ENCODE measurements around the gene WDR62.

WDR62 gene

DNA sequence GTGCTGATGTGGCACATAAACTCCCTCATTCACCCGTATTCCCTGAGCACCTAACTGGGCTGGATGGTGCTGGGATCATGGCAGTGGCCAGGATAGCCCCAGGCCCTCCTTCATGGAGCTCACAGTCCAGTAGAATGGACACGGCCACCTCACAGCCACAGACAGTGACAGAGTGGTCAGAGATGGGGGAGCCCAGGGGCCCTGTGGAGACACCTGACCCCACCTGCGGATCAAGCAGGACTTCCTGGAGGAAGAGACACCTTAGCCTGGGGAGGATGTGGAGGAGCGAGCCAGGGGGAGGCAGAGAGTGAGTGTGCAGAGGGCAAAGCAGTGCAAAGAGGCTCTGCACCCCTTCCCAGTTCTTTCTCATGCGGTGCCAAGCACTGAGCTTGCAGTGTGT, 35.1 kb downstream of the WDR62 start:
- no peak overlapping the region for H2BK5ac ChIP-seq (ENCODE audit: low read length)

DNA sequence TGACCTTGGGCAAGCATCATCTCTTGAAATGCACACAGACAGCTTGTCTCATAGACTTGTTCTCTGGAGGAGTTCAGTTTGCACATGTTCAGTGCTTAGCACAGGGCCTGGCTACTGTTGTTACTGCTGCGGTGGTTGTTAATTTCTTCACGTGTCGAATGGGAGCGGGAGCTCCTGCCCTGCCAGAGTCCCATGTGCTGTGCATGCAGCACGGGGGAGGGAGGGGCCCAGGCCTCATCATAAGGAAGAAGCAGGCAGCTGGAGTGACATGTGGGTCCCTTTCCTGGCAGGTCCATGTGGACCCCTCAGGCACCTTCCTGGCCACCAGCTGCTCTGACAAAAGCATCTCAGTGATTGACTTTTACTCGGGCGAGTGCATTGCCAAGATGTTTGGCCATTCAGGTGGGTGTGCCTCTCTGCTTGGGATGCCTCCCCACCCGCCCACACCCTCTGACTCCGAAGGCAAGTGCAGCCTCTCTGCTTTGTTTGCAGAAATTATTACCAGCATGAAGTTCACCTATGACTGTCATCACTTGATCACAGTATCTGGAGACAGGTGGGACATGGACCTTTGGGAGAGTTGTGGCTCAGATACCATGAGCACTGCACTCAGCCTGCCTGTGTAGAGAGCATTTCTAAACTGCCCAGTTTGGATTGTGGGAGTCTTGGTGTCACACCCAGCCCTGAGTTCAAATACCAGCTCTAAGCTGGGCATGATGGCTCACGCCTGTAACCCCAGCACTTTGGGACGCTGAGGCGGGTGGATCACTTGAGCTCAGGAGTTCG, 36.4 kb downstream of the WDR62 start:
- Histone ChIP-seq H3K27me3 (ENCODE audit: insufficient read depth, low read length, poor library complexity) (no peaks in the 10 kb centered on the region), H3K27ac (ENCODE audit: low read depth, low read length) (no peak overlapping the region), H3K18ac (ENCODE audit: low read length) (no peak overlapping the region), H4K8ac (ENCODE audit: low read depth, low read length) (no peak overlapping the region), H2BK15ac (replicated peaks; ENCODE audit: low read depth) (no peak overlapping the region), H4K5ac (ENCODE audit: low read length) (no peak overlapping the region), H3K79me1 (ENCODE audit: low read length) (no peaks in the 10 kb centered on the region), H2BK5ac (ENCODE audit: low read length) (no peak overlapping the region), H3K79me2 (ENCODE audit: control insufficient read depth, insufficient read depth, low read length) (no peaks in the 10 kb centered on the region), H3K9ac (ENCODE audit: low read length) (no peak overlapping the region), H3K4me2 (ENCODE audit: low read length) (no peak overlapping the region), H3K4me3 (ENCODE audit: low read length) (no peak overlapping the region), H3K56ac (ENCODE audit: low read length) (no peak overlapping the region), H3K4me1 (ENCODE audit: control insufficient read depth, low read depth, low read length) (no peaks in the 10 kb centered on the region), H3K36me3 (ENCODE audit: control insufficient read depth, insufficient read depth, low read length) (peaks cover 8% of the 10 kb centered on the region), H2AK5ac (ENCODE audit: low read length) (no peak overlapping the region), H3K23ac (ENCODE audit: low read length) (no peak overlapping the region), H2BK120ac (ENCODE audit: low read depth, low read length) (no peak overlapping the region), H3K4ac (ENCODE audit: low read depth, low read length) (no peak overlapping the region)
- DNase-seq = no peak
- WGBS (ENCODE audit: extremely low coverage, insufficient coverage, low lambda C conversion rate) = no CpG with 5 or more reads among the region's 13 CpGs

More for the DNA sequence above, 35.1 kb downstream of the WDR62 start:
- no peak overlapping the region for H4K5ac ChIP-seq (ENCODE audit: low read length)
- no peak overlapping the region for H3K4me2 ChIP-seq (ENCODE audit: low read length)
- peaks cover 10% of the 10 kb centered on the region for H3K36me3 ChIP-seq (ENCODE audit: control insufficient read depth, insufficient read depth, low read length)
- H3K18ac ChIP-seq (ENCODE audit: low read length) = no peak overlapping the region
- H3K56ac ChIP-seq (ENCODE audit: low read length) = no peak overlapping the region
- H3K23ac ChIP-seq (ENCODE audit: low read length) = no peak overlapping the region
- no peak overlapping the region for H3K4me3 ChIP-seq (ENCODE audit: low read length)
- no peak overlapping the region for H3K4ac ChIP-seq (ENCODE audit: low read depth, low read length)
- H3K79me2 ChIP-seq (ENCODE audit: control insufficient read depth, insufficient read depth, low read length) = no peaks in the 10 kb centered on the region
- no peak overlapping the region for H2AK5ac ChIP-seq (ENCODE audit: low read length)
- H4K8ac ChIP-seq (ENCODE audit: low read depth, low read length) = no peak overlapping the region
- no peaks in the 10 kb centered on the region for H3K4me1 ChIP-seq (ENCODE audit: control insufficient read depth, low read depth, low read length)
- H3K27ac ChIP-seq (ENCODE audit: low read depth, low read length) = no peak overlapping the region
- H3K27me3 ChIP-seq (ENCODE audit: insufficient read depth, low read length, poor library complexity) = no peaks in the 10 kb centered on the region
- no peak overlapping the region for H3K9ac ChIP-seq (ENCODE audit: low read length)
- no peak overlapping the region for H2BK120ac ChIP-seq (ENCODE audit: low read depth, low read length)
- H3K79me1 ChIP-seq (ENCODE audit: low read length) = no peaks in the 10 kb centered on the region
- DNase-seq = no peak
- no CpG with 5 or more reads among the region's 5 CpGs for WGBS (ENCODE audit: extremely low coverage, insufficient coverage, low lambda C conversion rate)
- H2BK15ac ChIP-seq (replicated peaks; ENCODE audit: low read depth) = no peak overlapping the region

DNA sequence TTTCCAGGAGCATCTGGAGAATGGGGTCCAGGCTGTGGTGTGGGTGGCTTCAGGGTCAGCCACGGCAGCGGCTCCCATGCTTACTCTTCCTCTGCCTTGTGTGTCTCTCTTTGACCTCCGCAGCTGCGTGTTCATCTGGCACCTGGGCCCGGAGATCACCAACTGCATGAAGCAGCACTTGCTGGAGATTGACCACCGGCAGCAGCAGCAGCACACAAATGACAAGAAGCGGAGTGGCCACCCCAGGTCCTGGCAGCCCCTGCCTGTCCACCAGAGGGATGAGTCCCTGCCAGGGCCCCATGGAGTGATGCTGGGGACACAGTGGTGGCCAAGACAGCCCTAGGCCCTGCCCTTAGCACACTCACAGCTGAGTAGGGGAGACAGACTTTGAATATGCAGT, 37.9 kb downstream of the WDR62 start:
- no peak for DNase-seq
- Histone ChIP-seq H2BK5ac (ENCODE audit: low read length) (no peak overlapping the region), H3K27ac (ENCODE audit: low read depth, low read length) (no peak overlapping the region), H3K79me2 (ENCODE audit: control insufficient read depth, insufficient read depth, low read length) (no peaks in the 10 kb centered on the region), H3K27me3 (ENCODE audit: insufficient read depth, low read length, poor library complexity) (no peaks in the 10 kb centered on the region), H3K4ac (ENCODE audit: low read depth, low read length) (no peak overlapping the region), H3K4me1 (ENCODE audit: control insufficient read depth, low read depth, low read length) (no peaks in the 10 kb centered on the region), H3K36me3 (ENCODE audit: control insufficient read depth, insufficient read depth, low read length) (peaks cover 7% of the 10 kb centered on the region), H2AK5ac (ENCODE audit: low read length) (no peak overlapping the region), H3K18ac (ENCODE audit: low read length) (no peak overlapping the region), H3K79me1 (ENCODE audit: low read length) (no peaks in the 10 kb centered on the region), H3K4me2 (ENCODE audit: low read length) (no peak overlapping the region), H3K9ac (ENCODE audit: low read length) (no peak overlapping the region), H4K5ac (ENCODE audit: low read length) (no peak overlapping the region), H3K56ac (ENCODE audit: low read length) (no peak overlapping the region), H2BK15ac (replicated peaks; ENCODE audit: low read depth) (no peak overlapping the region), H2BK120ac (ENCODE audit: low read depth, low read length) (no peak overlapping the region), H3K4me3 (ENCODE audit: low read length) (no peak overlapping the region), H4K8ac (ENCODE audit: low read depth, low read length) (no peak overlapping the region), H3K23ac (ENCODE audit: low read length) (no peak overlapping the region)
- no CpG with 5 or more reads among the region's 7 CpGs for WGBS (ENCODE audit: extremely low coverage, insufficient coverage, low lambda C conversion rate)

DNA sequence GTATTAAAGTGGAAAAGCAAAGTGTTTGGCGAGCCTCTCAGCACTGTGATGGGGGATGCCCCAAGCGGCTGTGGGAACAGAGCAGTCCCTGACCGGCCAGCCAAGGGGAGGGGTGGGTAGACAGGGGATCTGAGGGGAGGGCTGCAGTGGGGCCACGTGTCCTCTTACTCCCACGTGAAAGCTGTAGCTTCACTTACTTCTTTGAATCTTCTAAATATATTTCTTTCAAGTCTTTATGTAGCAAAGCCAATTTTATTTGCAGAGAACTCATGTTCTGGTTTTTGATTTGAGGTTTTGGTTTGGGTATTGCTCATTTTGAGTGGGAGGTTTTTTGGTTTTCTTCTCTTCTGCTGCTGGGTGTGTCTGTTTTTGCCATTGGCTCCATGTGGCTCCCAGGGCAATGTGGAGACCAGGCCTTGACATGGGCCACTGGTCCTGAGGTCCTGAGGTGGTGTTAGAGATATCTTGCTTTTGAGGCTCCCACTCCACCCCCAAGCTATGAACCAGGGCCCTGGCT, 38.5 kb downstream of the WDR62 start:
- Histone ChIP-seq H3K36me3 (ENCODE audit: control insufficient read depth, insufficient read depth, low read length) (peaks cover 7% of the 10 kb centered on the region), H3K9ac (ENCODE audit: low read length) (no peak overlapping the region), H4K8ac (ENCODE audit: low read depth, low read length) (no peak overlapping the region), H2BK15ac (replicated peaks; ENCODE audit: low read depth) (no peak overlapping the region), H3K27me3 (ENCODE audit: insufficient read depth, low read length, poor library complexity) (no peaks in the 10 kb centered on the region), H3K18ac (ENCODE audit: low read length) (no peak overlapping the region), H3K4ac (ENCODE audit: low read depth, low read length) (no peak overlapping the region), H3K23ac (ENCODE audit: low read length) (no peak overlapping the region), H3K4me1 (ENCODE audit: control insufficient read depth, low read depth, low read length) (no peaks in the 10 kb centered on the region), H3K56ac (ENCODE audit: low read length) (no peak overlapping the region), H2BK120ac (ENCODE audit: low read depth, low read length) (no peak overlapping the region), H3K4me3 (ENCODE audit: low read length) (no peak overlapping the region), H2AK5ac (ENCODE audit: low read length) (no peak overlapping the region), H3K79me2 (ENCODE audit: control insufficient read depth, insufficient read depth, low read length) (no peaks in the 10 kb centered on the region), H3K79me1 (ENCODE audit: low read length) (no peaks in the 10 kb centered on the region), H3K27ac (ENCODE audit: low read depth, low read length) (no peak overlapping the region), H4K5ac (ENCODE audit: low read length) (no peak overlapping the region), H2BK5ac (ENCODE audit: low read length) (no peak overlapping the region), H3K4me2 (ENCODE audit: low read length) (no peak overlapping the region)
- DNase-seq = no peak
- no CpG with 5 or more reads among the region's 5 CpGs for WGBS (ENCODE audit: extremely low coverage, insufficient coverage, low lambda C conversion rate)

DNA sequence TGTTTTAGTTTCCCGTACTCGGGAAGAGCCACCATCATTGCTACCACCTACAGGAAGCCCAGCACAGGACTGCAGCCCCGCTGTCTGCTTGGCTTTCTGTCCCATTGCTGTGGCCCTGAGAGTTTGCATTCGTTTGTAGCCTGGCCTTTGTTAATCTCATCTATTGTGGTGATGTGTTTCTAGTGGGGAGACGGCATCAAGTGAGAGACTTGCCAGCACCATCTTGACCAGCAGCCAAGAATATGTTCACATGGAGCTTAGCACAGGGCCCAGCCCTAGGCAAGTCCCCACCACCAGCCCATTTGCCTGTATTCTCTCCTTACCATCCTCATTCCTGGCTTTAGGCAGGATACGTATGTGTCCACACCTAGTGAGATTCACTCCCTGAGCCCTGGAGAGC, 39.0 kb downstream of the WDR62 start:
- peaks cover 5% of the 10 kb centered on the region for H3K36me3 ChIP-seq (ENCODE audit: control insufficient read depth, insufficient read depth, low read length)
- H3K18ac ChIP-seq (ENCODE audit: low read length) = no peak overlapping the region
- no peak overlapping the region for H4K8ac ChIP-seq (ENCODE audit: low read depth, low read length)
- no peaks in the 10 kb centered on the region for H3K79me2 ChIP-seq (ENCODE audit: control insufficient read depth, insufficient read depth, low read length)
- H3K23ac ChIP-seq (ENCODE audit: low read length) = no peak overlapping the region
- H3K9ac ChIP-seq (ENCODE audit: low read length) = no peak overlapping the region
- H3K27me3 ChIP-seq (ENCODE audit: insufficient read depth, low read length, poor library complexity) = no peaks in the 10 kb centered on the region
- WGBS (ENCODE audit: extremely low coverage, insufficient coverage, low lambda C conversion rate) = no CpG with 5 or more reads among the region's 6 CpGs
- no peak overlapping the region for H3K4me2 ChIP-seq (ENCODE audit: low read length)
- no peak for DNase-seq
- H2AK5ac ChIP-seq (ENCODE audit: low read length) = no peak overlapping the region
- H3K56ac ChIP-seq (ENCODE audit: low read length) = no peak overlapping the region
- no peaks in the 10 kb centered on the region for H3K4me1 ChIP-seq (ENCODE audit: control insufficient read depth, low read depth, low read length)
- no peaks in the 10 kb centered on the region for H3K79me1 ChIP-seq (ENCODE audit: low read length)
- no peak overlapping the region for H3K27ac ChIP-seq (ENCODE audit: low read depth, low read length)
- H4K5ac ChIP-seq (ENCODE audit: low read length) = no peak overlapping the region
- no peak overlapping the region for H2BK15ac ChIP-seq (replicated peaks; ENCODE audit: low read depth)
- no peak overlapping the region for H2BK120ac ChIP-seq (ENCODE audit: low read depth, low read length)
- no peak overlapping the region for H2BK5ac ChIP-seq (ENCODE audit: low read length)
- no peak overlapping the region for H3K4me3 ChIP-seq (ENCODE audit: low read length)
- H3K4ac ChIP-seq (ENCODE audit: low read depth, low read length) = no peak overlapping the region

DNA sequence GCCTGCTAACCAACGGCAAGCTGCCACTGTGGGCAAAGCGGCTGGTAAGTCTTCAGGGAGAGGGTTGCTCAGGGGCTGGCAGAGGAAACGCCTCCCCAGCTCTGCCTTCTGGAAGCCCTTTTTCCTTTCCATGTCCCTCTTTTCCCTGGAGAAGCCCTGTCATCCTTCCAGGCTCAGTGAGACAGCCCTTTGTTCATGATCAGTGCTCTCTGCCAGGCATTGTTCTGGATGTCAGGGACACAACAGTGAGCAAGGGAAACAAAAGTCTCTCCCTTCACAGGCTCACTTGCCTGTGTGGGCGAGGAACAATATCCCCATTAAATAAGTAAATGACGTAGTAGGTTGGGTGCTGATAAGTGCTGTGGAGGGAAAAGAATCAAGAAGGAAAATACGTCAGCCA, 42.3 kb downstream of the WDR62 start:
- no peak overlapping the region for H3K4ac ChIP-seq (ENCODE audit: low read depth, low read length)
- H3K4me2 ChIP-seq (ENCODE audit: low read length) = no peak overlapping the region
- H3K27me3 ChIP-seq (ENCODE audit: insufficient read depth, low read length, poor library complexity) = no peaks in the 10 kb centered on the region
- H3K27ac ChIP-seq (ENCODE audit: low read depth, low read length) = no peak overlapping the region
- no peak overlapping the region for H2BK120ac ChIP-seq (ENCODE audit: low read depth, low read length)
- H3K9ac ChIP-seq (ENCODE audit: low read length) = no peak overlapping the region
- H3K4me1 ChIP-seq (ENCODE audit: control insufficient read depth, low read depth, low read length) = no peaks in the 10 kb centered on the region
- H3K56ac ChIP-seq (ENCODE audit: low read length) = no peak overlapping the region
- H2BK5ac ChIP-seq (ENCODE audit: low read length) = no peak overlapping the region
- H3K36me3 ChIP-seq (ENCODE audit: control insufficient read depth, insufficient read depth, low read length) = peaks cover 6% of the 10 kb centered on the region
- no peak for DNase-seq
- no peak overlapping the region for H4K8ac ChIP-seq (ENCODE audit: low read depth, low read length)
- no peaks in the 10 kb centered on the region for H3K79me2 ChIP-seq (ENCODE audit: control insufficient read depth, insufficient read depth, low read length)
- H3K18ac ChIP-seq (ENCODE audit: low read length) = no peak overlapping the region
- H2AK5ac ChIP-seq (ENCODE audit: low read length) = no peak overlapping the region
- H3K4me3 ChIP-seq (ENCODE audit: low read length) = no peak overlapping the region
- H4K5ac ChIP-seq (ENCODE audit: low read length) = no peak overlapping the region
- H2BK15ac ChIP-seq (replicated peaks; ENCODE audit: low read depth) = no peak overlapping the region
- H3K23ac ChIP-seq (ENCODE audit: low read length) = no peak overlapping the region
- H3K79me1 ChIP-seq (ENCODE audit: low read length) = no peaks in the 10 kb centered on the region
- no CpG with 5 or more reads among the region's 6 CpGs for WGBS (ENCODE audit: extremely low coverage, insufficient coverage, low lambda C conversion rate)

All from mesendoderm (in vitro differentiated cells).